HL-60/S4 treated with retinoic acid at 250 ng/mL for 4 days and 3 days (cell line): ENCODE data around the gene RANBP9.

Experiments used
- in situ Hi-C: fragments of 300-500 bp; cut with MboI; formaldehyde crosslinking; loops from 2 replicates; pipeline ENCODE4 v1.7.0; 2022; ENCODE audit warnings: low sequenced_read_pairs

RANBP9 gene

GRCh38 chr6:13711324-13711732 is 307 bp downstream of the RANBP9 start:
- in situ Hi-C loops, result no loop called here

GRCh38 chr6:13710552-13711323 is 897 bp downstream of the RANBP9 start:
- in situ Hi-C loops, result no loop called here

- in situ Hi-C loops, result no loop called here
Measured at GRCh38 chr6:13709689-13710551, 1.7 kb downstream of the RANBP9 start.

GRCh38 chr6:13708736-13709135 is 2.9 kb downstream of the RANBP9 start:
- in situ Hi-C loops, result no loop called here

GRCh38 chr6:13703496-13703895 is 8.1 kb downstream of the RANBP9 start:
- in situ Hi-C loops, result no loop called here

- in situ Hi-C loops, result no loop called here
Measured at GRCh38 chr6:13702809-13703302, 8.8 kb downstream of the RANBP9 start.

GRCh38 chr6:13700232-13700631 is 11.4 kb downstream of the RANBP9 start:
- in situ Hi-C loops, result no loop called here

GRCh38 chr6:13698715-13699114 is 12.9 kb downstream of the RANBP9 start:
- in situ Hi-C loops, result no loop called here

GRCh38 chr6:13697857-13698256 is 13.8 kb downstream of the RANBP9 start:
- in situ Hi-C loops, result no loop called here

- in situ Hi-C loops, result no loop called here
Measured at GRCh38 chr6:13696226-13696625, 15.4 kb downstream of the RANBP9 start.

GRCh38 chr6:13695252-13695651 is 16.4 kb downstream of the RANBP9 start:
- in situ Hi-C loops, result no loop called here

- in situ Hi-C loops, result no loop called here
Measured at GRCh38 chr6:13694562-13694961, 17.1 kb downstream of the RANBP9 start.

- in situ Hi-C loops, result no loop called here
Measured at GRCh38 chr6:13689511-13690256, 22.0 kb downstream of the RANBP9 start.

GRCh38 chr6:13688692-13689196 is 22.9 kb downstream of the RANBP9 start:
- in situ Hi-C loops, result no loop called here

- in situ Hi-C loops, result no loop called here
Measured at GRCh38 chr6:13687917-13688351, 23.7 kb downstream of the RANBP9 start.

- in situ Hi-C loops, result no loop called here
Measured at GRCh38 chr6:13684855-13685254, 26.8 kb downstream of the RANBP9 start.

- in situ Hi-C loops, result no loop called here
Measured at GRCh38 chr6:13683038-13683437, 28.6 kb downstream of the RANBP9 start.

- in situ Hi-C loops, result no loop called here
Measured at GRCh38 chr6:13682346-13682745, 29.3 kb downstream of the RANBP9 start.

GRCh38 chr6:13681305-13682061 is 30.2 kb downstream of the RANBP9 start:
- in situ Hi-C loops, result no loop called here

GRCh38 chr6:13680448-13680968 is 31.1 kb downstream of the RANBP9 start:
- in situ Hi-C loops, result no loop called here
